GM18867 (cell line): Measurements from ENCODE around the gene PTPN23.

ENCODE experiments used
- ATAC-seq: cut with Tn5 transposase; IDR thresholded peaks from one replicate; pipeline ENCODE4 v1.9.1; 2021; ENCODE audit warnings: mild to moderate bottlenecking, moderate library complexity; ENCODE audit not compliant: unreplicated experiment

The PTPN23 gene

DNA sequence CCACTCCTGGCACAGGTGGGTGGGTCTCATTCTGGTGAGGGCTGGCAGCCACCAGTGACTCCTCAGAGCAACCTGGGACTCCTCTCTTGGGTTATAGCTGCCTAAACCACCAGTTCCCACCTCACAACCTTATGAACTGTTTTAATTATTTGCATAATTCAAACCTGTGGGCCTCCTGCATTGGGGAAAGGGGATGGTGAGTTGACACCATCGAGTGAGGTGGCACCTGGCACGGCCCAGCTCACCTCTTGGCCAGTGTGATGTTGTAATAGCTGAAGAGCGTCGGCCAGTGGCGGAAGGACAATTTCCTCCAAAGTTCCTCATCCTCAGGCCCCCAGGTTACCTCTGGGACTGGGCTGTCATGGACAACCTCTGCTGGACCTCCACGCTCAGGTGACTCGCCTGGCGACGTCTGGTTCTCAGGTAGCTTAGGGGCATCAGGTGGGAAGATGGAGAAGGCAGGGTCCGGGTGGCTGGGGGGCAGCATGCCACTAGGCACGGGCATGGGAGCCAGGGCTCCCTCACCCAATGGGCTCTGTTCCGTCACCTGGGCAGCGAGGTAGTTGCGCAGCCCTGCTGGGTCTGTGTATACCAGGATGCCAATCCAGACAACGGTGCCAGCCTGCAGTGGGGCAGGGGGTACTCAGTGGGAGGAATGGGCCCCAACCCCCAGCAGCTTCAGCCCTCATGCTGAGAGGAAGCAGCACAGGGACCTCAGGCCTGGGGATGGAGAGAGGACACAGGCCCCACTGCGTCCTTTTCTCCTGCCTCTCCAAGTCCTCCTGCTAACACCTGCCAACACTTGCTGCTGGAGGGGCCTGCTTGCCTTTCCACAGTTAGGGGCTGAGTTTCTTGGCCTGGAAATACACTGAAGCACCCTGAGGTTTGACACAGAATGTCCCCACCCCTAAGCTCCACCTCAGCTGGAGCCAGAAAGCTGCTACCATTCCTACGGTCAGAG is 38.5 kb downstream of the PTPN23 start:
- ATAC-seq = no peak

DNA sequence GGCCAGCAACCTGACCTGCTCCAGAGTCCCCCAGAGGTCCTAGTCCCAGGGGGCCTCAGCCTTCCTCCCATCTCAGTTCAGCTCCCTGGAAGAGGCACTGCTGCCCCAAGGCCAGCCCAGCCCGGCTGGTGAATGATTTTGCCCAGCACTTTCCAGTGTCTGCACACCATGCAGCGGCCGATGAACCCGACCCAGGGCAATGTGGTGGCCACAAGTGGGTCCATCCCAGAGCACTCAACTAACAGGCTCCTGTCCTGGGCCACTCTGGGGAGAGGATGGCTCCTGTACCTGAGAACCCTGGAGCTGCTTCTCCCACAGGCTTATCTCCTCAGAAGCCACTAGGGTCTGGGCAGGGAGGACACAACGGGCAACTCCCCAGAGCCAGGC is 39.2 kb downstream of the PTPN23 start:
- ATAC-seq = no peak

DNA sequence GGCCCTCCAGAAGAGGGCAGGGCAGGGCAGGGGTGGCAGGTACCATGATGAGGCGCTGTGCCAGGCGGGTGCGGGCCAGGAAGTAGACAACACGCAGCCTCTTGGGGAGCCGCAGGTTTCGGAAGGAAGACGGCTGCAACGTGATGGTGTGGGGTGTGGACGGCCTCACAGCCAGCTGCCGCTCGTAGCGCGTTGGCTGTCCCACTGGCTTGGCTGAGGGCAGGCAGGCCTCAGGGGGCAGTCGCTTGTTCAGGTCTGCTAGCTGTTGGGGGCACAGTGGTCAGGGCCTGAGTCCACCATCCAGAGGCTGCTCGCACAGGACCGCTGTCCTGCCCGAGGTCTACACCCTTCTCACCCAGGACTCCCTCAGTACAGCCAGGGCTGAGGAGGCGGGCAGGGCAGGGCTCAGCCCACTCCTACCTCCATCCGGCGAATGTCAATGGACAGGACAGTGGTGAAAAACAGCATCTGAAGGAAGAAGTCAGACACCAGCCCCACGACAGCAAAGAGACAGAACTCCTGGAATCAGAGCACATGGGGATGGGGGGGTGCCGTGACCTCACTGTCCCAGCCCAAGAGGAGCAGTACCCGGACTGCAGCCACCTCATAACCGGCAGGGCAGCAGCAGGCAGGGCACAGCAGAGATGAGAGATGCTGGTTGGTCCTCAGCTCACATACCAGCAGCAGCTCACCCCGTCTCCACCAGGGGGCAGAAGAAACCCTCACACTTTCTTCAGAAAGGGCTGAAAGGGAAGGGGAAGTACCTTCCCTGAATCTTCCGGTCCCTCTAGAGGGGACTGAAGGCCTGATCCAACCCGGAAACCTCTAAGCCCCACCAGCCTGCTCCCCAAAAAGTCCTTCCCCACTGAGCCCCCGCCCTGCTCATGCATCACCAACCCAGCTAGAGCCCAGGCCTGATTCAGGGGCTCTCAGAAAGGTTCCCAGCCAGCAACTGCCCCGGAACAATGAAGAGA is 40.0 kb downstream of the PTPN23 start:
- peak; percentile 73 for ATAC-seq

DNA sequence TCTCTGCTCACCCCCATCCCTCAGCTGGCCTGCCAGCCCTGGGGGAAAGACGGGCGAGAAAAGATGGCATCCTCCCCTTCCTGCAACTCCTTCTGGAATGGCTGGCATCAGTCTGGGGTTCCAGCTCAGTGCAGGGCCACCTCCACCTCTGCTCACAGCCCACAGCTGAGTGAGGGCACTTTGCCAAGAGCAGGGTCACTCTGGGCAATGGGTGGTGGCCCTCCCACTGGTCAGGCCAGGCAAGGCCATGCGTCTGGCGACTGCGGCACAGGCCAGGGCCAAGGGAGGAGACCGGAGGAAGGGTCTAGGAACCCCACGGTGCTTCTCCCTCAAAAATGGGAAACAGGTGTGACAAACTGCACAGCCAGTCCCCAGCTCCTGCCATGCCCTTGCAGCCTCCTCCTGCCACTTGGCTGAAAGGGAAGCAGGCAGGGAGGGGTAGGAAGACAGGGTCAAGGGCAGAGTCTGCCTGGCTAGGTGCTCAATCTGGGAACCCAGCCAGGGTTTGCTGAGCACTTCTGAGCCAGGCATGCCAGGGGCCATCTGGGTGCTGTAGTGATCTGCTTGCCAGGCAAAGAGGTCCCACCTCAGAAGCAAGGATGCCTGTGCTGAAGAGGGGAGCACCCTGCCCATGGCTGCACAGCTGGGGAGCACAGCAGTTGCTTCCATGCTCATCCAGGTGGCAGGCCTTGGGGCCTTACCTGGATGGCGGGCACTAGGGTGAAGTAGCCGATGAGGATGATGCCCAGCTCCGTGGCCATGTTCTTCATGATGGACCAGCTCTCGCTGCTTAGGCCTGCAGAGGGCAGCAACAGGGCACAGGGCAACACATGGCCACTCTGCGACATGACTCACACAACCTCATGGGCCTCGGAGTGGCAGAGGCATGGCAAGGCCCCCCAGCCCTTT is 41.2 kb downstream of the PTPN23 start:
- ATAC-seq = no peak

DNA sequence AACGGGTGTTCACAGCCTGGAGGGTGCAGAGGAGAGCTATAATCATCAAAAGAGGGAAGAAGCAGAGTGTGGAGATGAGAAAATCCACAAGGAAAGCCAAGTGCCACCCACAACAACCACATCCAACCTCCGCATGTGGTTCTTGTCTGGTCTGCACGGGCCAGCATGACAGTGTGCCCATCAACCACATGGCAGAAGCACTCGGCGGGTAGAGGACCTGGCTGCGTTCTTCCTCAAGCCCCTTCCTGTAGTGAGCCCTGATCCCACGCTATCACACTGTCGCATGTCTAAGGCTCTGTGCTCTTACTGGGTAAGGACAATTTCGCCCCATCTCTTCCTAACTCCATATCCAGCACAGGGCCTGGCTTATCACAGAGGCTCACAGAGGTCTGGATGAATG is 41.9 kb downstream of the PTPN23 start:
- ATAC-seq = no peak

DNA sequence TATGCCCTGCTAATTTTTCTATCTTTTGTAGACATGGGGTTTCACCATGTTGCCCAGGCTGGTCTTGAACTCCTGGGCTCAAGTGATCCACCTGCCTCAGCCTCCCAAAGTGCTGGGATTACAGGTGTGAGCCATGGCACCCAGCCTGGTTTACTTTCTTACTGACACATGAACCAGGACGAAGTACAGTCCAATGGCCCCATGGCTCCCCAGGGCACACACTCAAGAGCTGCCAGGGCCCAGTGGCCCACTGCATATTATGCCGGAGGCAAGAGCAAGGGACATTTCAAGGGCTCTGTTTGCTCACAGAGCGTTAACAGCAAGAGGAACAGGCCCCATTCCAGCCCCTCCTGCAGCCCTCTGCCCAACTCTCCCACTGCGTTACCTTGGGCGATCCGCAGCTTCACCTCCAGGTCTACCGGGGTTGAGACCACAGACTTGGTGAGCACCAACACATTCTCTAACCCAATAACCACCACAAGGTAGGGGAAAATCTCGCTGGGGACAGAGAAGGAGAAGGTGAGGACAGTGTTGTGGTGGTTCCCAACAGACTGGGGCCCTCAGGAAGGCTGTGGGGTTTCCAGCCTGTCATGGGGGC is 42.8 kb downstream of the PTPN23 start:
- no peak for ATAC-seq

DNA sequence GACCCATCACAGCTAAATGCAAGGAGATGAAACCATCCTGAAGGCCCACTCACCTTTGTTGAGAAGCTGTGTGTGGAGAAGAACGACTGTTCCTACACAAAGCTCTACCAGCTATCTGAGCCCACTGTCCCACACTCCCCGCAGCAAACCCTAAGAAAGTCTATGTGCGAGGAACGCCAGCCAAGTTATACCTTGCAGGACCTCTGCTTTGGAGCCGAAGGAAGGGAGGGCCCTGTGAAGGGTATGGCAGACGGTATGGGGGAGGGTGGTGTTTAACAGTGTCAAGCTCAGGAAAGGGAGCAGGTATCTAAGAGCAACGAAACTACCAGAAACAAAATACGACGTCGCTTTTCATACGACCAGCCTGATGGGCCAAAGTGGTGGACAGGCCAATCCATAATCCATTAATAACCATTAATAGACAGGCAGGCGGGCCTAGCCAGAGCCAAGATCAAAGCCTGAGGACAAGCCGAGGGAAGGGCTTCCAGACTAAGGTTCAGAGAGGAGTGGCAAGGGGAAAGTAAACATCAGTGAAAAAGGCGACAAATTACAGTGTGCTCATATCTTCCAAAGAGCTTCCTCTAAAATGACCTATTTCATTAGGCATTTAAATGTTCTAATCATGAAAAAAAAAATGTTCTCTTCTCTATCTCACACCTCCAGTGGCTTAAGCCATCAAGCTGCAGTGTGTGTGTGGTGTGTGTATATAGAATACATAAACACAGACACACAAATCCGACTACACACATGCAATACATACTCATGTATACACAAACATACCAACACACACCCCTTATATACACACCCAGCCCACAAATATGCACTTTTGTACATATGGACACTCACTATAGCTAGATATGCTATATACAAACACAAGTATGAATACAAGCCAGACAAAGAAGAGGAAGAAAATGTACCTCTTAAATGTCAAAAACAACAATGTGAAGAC is 43.9 kb downstream of the PTPN23 start:
- ATAC-seq = no peak

DNA sequence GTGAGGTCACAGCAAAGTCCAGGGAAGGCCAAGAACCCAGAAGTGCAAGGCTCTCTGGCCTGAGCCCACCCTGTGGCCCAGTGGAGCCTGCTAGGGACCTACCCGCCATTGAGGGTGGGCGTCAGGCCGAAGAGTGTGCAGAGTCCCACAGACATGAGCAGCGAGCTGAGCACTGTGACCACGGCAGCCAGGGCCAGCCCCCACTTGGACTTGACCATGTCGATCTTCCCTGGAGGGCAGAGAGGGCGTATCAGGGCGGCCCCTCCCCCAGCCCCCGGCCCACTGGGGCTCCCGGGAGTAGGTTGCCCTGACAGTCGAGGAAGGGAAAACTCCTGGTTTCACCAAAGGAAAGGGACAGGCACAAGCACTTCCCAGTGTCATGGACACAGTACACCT is 44.6 kb downstream of the PTPN23 start:
- no peak for ATAC-seq

DNA sequence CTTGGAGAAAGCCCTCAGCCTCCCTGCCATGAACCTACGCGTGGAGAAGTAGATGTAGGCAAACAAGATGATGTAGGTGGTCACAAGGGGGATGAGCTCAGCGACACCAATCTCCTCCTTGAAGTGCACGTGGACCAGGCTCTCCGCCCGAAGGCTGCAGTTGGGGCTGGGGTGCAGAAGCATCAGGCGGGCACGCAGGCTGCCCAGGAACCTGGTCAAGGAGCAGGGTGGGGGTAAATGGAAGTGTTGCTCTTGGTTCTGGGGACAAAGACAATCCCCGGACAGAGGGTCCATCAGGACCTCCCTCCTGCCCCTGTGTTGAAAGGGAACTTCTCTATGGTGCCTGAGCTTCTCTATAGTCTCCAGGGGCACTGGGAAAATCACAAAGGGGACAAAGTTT is 45.1 kb downstream of the PTPN23 start:
- ATAC-seq = no peak

DNA sequence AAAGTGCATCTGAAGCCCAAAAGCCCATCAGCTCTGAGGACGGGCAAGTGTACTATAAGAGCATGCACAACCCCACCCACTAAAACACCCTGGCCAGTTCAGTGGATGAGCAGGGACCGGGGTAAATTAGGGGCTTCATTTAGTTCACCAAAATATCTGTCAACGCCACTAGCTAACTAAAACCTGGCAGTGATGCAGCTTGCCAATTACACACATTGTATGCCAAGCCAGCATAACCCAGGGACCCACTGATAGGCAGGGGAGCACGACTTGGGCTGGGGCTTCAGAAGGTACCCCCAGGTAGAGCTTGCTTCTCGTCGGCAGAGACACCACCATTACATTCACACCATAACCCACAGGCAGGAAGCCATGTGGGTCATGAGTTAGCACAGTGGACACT is 47.0 kb downstream of the PTPN23 start:
- no peak for ATAC-seq

DNA sequence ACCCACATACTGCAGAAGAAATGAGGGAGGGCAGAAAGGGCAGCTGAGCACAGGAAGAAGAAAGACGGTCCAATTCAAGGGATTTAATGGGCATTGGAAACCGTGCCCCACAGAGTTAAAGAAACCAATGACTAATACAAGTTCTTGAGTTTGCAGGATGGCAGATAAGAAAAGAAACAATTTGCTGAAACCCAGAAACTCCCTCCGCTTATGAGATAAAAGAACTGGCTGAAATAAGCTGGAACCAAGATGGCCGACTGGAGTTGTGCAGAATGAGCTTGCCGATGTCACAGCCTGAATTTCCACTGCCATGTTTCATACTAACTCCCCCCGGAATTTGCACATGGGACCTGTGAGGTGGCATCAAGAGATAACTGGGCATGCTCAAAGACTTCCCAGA is 47.8 kb downstream of the PTPN23 start:
- ATAC-seq = no peak

DNA sequence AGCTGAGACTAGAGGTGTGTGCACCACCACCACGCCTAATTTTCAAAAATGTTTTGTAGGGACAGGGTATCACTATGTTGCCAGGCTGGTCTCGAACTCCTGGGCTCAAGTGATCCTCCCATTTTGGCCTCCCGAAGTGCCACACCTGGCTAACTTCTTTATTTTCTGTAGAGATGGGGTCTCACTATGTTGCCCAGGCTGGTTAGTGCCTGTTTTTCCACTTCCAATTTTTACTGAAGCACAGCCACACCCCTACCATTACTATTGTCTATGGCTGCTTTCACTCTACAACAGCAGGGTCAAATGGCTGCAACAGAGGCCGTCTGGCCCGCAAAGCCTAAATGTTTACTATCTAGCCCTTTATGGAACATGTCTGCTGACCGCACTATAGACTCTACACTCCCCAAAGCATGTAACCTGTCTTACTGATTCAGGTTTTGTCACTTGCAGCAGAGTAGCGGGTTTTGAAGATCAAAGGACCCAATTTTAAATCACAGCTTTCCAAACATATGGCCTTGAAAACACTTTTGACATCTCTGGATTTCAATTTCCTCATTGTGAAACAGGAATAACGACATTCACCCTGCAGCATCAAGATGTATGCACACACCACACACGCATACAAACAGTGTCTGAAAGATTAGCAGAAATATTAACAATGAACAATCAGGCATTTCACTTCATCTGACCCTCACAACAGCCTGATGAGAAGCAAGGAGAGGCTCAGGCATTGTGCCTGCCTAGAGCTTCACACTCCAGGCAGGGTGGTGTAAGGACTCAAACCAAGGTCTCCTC is 48.9 kb downstream of the PTPN23 start:
- no peak for ATAC-seq

DNA sequence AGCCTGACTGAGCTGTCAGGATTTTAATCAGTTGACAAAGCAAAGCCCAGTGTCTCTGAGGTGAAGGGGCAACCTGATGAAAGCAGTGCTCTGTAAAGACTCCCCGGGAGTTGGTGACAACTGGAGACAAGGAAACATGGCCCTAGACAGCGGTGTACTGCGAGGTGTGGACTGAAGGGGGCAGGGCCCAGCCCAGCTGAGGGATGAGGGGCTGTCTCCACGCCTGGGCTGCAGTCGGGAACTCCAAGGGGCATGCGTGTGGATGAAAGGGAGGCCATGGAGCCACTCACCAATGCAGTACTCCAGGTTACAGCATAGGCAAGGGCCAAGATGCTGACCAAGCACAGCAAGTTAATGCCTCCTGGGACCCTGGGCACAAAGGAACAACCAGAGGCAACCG is 49.8 kb downstream of the PTPN23 start:
- ATAC-seq = no peak

DNA sequence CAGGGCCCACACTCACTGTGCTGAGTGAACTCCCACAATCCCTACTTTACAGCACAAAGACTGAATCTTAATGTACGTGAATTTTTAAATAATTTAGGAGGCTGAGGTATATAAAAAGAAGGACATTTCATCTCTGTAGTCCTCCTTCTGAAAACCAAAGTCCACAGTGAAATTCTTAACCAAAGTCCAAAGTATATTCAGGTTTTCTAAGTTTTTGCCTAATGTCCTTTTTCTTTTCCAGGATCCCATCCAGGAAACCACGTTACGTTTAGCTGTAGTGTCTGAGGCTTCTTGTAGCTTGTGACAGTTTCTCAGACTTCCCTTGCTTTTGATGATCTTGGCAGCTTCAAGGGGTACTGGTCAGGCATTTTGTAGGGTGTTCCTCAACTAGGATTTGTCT is 50.4 kb downstream of the PTPN23 start:
- ATAC-seq = no peak

DNA sequence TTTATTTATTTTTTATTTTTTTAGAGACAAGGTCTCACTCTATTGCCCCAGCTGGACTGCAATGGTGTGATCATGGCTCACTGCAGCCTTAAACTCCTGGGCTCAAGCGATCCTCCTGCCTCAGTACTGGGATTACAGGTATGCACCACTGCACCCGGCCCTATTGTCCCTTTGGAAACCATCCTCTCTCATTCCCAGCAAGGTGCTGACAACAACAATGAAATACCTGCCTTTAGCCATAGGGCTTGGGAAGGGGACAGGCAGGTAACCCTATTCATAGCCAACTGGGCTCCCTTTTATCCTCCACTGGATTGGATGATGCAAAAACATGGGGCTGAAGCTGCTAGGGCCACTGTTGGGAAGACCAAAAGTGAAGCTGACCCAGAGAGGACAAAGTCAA is 51.9 kb downstream of the PTPN23 start:
- ATAC-seq = no peak

DNA sequence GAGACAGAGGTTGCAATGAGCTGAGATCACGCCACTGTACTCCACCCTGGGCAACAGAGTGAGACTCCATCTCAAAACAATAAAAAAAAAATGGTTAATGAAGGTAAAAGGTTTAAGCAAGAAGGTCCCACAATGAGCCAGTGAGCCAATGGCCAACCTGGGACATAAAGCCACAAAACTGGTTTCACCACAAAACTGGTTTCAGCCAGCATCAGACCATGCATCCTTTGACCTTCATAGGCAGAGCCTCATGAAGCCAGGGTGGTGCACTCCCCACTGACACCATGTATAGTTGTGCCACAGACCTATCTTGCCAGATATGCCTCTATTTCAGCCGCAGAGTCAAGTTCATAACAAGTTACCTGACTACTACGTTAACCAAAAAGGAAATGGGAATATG is 53.0 kb downstream of the PTPN23 start:
- ATAC-seq = no peak

DNA sequence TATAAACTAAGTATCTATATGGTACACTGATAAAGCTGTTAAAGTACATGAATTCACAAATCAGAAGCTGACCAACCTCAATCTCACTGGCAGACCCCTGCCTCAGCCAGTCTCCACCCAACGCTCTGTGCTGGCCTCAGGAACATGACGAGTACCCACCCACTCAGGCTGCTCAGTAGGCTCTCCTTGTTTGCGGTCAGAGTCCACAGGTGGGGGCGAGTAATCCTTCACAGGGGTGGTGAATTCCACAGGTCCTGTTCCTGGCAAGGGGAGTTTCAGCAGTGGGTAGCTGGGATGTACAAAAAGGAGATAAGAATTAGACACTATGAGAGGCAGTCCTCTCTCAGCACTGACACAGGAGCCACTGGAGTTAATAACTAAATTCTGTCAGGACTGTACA is 54.0 kb downstream of the PTPN23 start:
- no peak for ATAC-seq

DNA sequence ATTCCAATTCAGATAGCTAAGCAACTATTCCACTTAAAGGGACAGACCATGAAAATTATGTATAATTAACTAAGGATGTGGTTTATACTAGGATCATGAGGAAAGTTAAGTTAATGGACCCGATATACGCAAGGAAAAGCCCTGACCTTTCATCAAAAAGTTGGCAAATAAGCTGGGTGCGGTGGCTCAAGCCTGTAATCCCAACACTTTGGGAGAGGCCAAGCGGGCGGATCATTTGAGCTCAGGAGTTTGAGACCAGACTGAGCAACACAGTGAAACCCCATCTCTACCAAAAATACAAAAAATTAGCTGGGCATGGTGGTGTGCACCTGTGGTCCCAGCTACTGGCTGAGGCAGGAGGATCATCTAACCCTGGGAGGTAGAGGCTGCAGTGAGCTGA is 55.4 kb downstream of the PTPN23 start:
- no peak for ATAC-seq
